GM12878 (cell line): ENCODE data around the gene UBC. TPM values are rescaled to one million over a fixed set of nuclear protein-coding genes. Genes with fewer than 3 reads are reported as not detected.

ENCODE experiments used
- ATAC-seq: fragments of 200-7000 bp; cut with Tn5 transposase; 3 replicates; pipeline ENCODE4 v1.9.1; 2020; ENCODE audit warnings: mild to moderate bottlenecking, moderate library complexity
- BruUV-seq: library from RNA; stranded (reverse); fragments of 400-500 nt; replicated peaks from 2 replicates; lab custom pipeline; 2021; lab: Mats Ljungman, UMichigan
- CTCF ChIA-PET: fragments of 300-600 bp; sonication (Branson Sonifier 250); formaldehyde crosslinking; extraction: SDS; loops from one replicate; lab custom pipeline; 2021; ENCODE audit warnings: inconsistent platforms; lab: Yijun Ruan, JAX
- POLR2A ChIA-PET: fragments of 350-600 bp; formaldehyde crosslinking; extraction: SDS; loops from one replicate; lab custom pipeline; 2021; ENCODE audit warnings: inconsistent platforms; lab: Charles Lee
- RAD21 ChIA-PET: fragments of 300-600 bp; sonication (Branson Sonifier 250); formaldehyde crosslinking; loops from one replicate; lab custom pipeline; 2023; ENCODE audit warnings: antibody characterized with exemption; ENCODE audit not compliant: unreplicated experiment; lab: Charles Lee
- SMC1A ChIA-PET: fragments of 300-600 bp; sonication (Branson Sonifier 250); formaldehyde crosslinking; loops from one replicate; lab custom pipeline; 2023; ENCODE audit not compliant: unreplicated experiment, uncharacterized antibody; lab: Charles Lee
- DNase-seq: peaks from one replicate; pipeline ENCODE4 v3.0.0-alpha.2; 2011; ENCODE audit warnings: low read depth, low spot score
- FAIRE-seq: peaks from 3 replicates; lab custom pipeline; 2011; peaks lifted over from hg19 to GRCh38; lab: Jason Lieb, UNC
- H2AFZ ChIP-seq: 2 replicates; pipeline ENCODE4 v1.6.0; 2011; ENCODE audit warnings: low read depth, low read length, control low read depth; ENCODE audit not compliant: control insufficient read depth
- H3K27ac ChIP-seq: 2 replicates; pipeline ENCODE4 v1.5.1; 2011; ENCODE audit warnings: control low read depth; ENCODE audit not compliant: control insufficient read depth, insufficient read depth
- H3K27me3 ChIP-seq, 2 experiments: replicated peaks in 1 of 2; 2 replicates each; pipeline versions ENCODE4 v1.6.0 to v1.6.1; 2011; ENCODE audit warnings: low read length in 1 of 2; ENCODE audit not compliant: control insufficient read depth in 2 of 2, insufficient read depth in 2 of 2
- H3K36me3 ChIP-seq, 2 experiments: 2 replicates each; pipeline ENCODE4 v1.5.1; 2011; ENCODE audit warnings: low read length in 1 of 2; ENCODE audit not compliant: control insufficient read depth in 2 of 2, insufficient read depth in 2 of 2
- H3K4me1 ChIP-seq: 2 replicates; pipeline ENCODE4 v1.6.1; 2011; ENCODE audit warnings: mild to moderate bottlenecking, low read length, moderate library complexity, mixed read lengths; ENCODE audit not compliant: control insufficient read depth, insufficient read depth
- H3K4me2 ChIP-seq: 2 replicates; pipeline ENCODE4 v1.6.0; 2011; ENCODE audit warnings: control low read depth; ENCODE audit not compliant: control insufficient read depth, insufficient read depth
- H3K4me3 ChIP-seq: fragments of 200-600 bp; sonication (generic); 2 replicates; pipeline ENCODE4 v1.5.1; 2016
- H3K79me2 ChIP-seq: 2 replicates; pipeline ENCODE4 v1.6.0; 2011; ENCODE audit warnings: low read length; ENCODE audit not compliant: control insufficient read depth, insufficient read depth
- H3K9ac ChIP-seq: 2 replicates; pipeline ENCODE4 v1.8.0; 2011; ENCODE audit warnings: low read length, control low read depth, mixed read lengths; ENCODE audit not compliant: control insufficient read depth, insufficient read depth
- H3K9me3 ChIP-seq: replicated peaks from 3 replicates; pipeline ENCODE4 v1.5.1; 2011; ENCODE audit warnings: mild to moderate bottlenecking, low read length; ENCODE audit not compliant: control insufficient read depth, insufficient read depth
- H4K20me1 ChIP-seq: 2 replicates; pipeline ENCODE4 v1.6.0; 2011; ENCODE audit not compliant: control insufficient read depth, insufficient read depth
- BHLHE40 ChIP-seq, 2 experiments: fragments of 450-650 bp in 1 of 2; IDR thresholded peaks; 2 replicates each; pipeline ENCODE4 v1.6.1; 2011 to 2017; ENCODE audit warnings: low read depth in 2 of 2, borderline replicate concordance in 1 of 2, improper control_type of control experiment in 1 of 2, low read length in 1 of 2, mild to moderate bottlenecking in 1 of 2
- CEBPB ChIP-seq, 2 experiments: fragments of 150-350 bp in 1 of 2; IDR thresholded peaks; 2 replicates each; pipeline ENCODE4 v1.6.1; 2012 to 2014; ENCODE audit warnings: low read depth in 2 of 2, low read length in 2 of 2, borderline replicate concordance in 1 of 2, inconsistent platforms in 1 of 2
- MXI1 ChIP-seq: fragments of 150-350 bp; IDR thresholded peaks from 2 replicates; pipeline ENCODE4 v1.6.1; 2011; ENCODE audit warnings: low read depth, mild to moderate bottlenecking, inconsistent platforms, low read length, improper control_type of control experiment
- WGBS: methylation state at CpG from one replicate; pipeline ENCODE4 v1.1.6; 2016; ENCODE audit warnings: low lambda C conversion rate; ENCODE audit not compliant: insufficient replicate concordance, insufficient coverage; ENCODE audit errors: missing lambda C conversion rate; 5-methylcytosine and 5-hydroxymethylcytosine counted together
- in situ Hi-C: fragments of 300-500 bp; cut with MboI; formaldehyde crosslinking; loops from 9 replicates; pipeline ENCODE4 v1.14.3; 2018; ENCODE audit warnings: mixed read lengths
- intact Hi-C: fragments of 100-400 bp; cut with micrococcal nuclease; formaldehyde crosslinking; loops from one replicate; pipeline ENCODE4 v1.14.2; 2022; ENCODE audit not compliant: unreplicated experiment
- polyA plus RNA-seq, 11 experiments: library from polyadenylated mRNA; depleted of rRNA in 4 of 11; unstranded in 6 of 11; stranded (reverse) in 5 of 11; fragments of >200 nt; fragmentation: Nextera tagmentation in 4 of 11; fragmentation: Illumina TruSeq in 1 of 11; extraction: Ambion mirVana in 4 of 11; extraction: Trizol in 1 of 11; gene quantifications; 1 replicate in 1 of 11; 2 replicates in 10 of 11; pipeline versions ENCODE4 v1.2.1 to v1.2.3, GENCODE V29; 2011 to 2016; ENCODE audit warnings: inconsistent platforms in 2 of 11, missing spikeins in 2 of 11, low read depth in 1 of 11
- total RNA-seq, 4 experiments: library from RNA; depleted of rRNA in 3 of 4; stranded (reverse); fragments of >200 nt in 3 of 4; fragmentation: Illumina TruSeq in 1 of 4; extraction: Trizol in 1 of 4; gene quantifications; 2 replicates each; pipeline versions ENCODE4 v1.2.1 to v1.2.3, GENCODE V29; 2013 to 2021
- TF ChIP-seq, protein P1 (sequence below): fragments of 450-650 bp; IDR thresholded peaks from 2 replicates; pipeline ENCODE4 v1.6.1; 2017; ENCODE audit warnings: antibody characterized with exemption, mild to moderate bottlenecking, moderate library complexity
- TF ChIP-seq, protein P2 (sequence below): fragments of 150-350 bp; IDR thresholded peaks from 2 replicates; pipeline ENCODE4 v1.6.1; 2014; ENCODE audit warnings: mild to moderate bottlenecking, low read depth, low read length
- TF ChIP-seq, protein P3 (sequence below): fragments of 450-650 bp; IDR thresholded peaks from 2 replicates; pipeline ENCODE4 v1.6.1; 2016; ENCODE audit warnings: mild to moderate bottlenecking

The UBC gene
- total and polyA plus RNA-seq, 10 of the 15 experiments (the other 5 are each of a cell fraction or from before 2014, with no cell fraction given), result 653 to 1,666 (median 874) TPM

DNA sequence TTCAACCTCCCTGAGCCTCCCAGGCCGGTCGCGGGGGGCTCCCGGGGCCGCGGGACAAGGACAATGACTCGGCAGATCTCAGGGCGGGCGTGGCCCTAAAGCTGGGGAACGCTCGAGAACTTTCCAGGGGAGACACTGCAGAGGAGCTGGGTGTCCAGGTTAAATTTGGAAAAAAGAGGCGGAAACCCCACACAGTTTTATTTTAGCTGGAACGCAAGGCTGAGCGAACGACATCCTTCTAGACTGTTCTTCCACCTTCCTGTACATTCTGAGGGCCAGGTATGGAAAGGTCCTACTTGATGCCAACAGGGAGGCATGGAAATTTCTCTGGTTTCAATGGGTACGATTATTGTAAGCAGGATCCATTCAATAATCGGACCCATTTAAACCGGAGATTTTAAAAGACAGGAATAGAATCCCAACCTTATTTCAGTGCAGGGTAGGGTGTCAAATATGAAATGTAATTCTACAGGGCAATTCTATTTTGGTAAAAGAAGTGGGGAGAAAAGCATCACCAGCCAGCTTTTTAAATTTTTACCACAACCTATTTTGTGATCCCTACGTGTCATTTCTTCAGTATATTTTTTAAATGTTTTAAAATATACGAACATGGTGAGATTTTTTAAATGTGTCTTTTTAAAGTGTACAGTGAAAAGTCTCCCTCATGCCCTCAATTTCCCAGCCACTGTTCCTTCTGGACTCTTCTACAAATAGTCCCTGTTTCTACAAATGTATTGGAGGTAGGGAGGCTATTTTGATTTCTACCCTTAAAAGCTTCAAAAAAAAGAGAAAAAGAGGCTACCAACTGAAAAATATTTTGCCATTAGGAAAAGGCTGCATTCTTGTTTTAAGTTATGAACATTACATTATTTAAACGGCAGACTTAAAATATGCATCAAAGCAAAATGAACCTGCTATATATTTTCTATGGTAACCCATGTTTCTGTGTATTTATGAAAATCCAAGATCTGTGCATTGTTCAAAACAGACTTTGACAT is 1.1 kb upstream of the UBC start:
- H3K79me2 ChIP-seq, result peaks cover 54% of the 10 kb centered on the region
- POLR2A ChIA-PET, result interaction anchor here (0.7 to 16.4 kb wide), 9 partner anchors 10 to 138 kb away, joined by 3 to 346 read pairs (median 32); partner anchors contain the start of gene BRI3BP
- peaks cover 16% of the 10 kb centered on the region for H4K20me1 ChIP-seq
- TSS peak; percentile 85 for BruUV-seq
- peaks cover 8 to 14% of the 10 kb centered on the region in 2 experiments for H3K36me3 ChIP-seq
- peak overlapping the region; percentile 89 for H3K4me2 ChIP-seq
- DNase-seq (no peak), ATAC-seq (peak; percentile 1), FAIRE-seq (no peak)
- peak overlapping the region; percentile 100 for H3K27ac ChIP-seq
- intact Hi-C loops (loop anchor here (2.0 to 10.0 kb wide), 3 partner anchors 77 to 791 kb away; partner anchors contain the start of genes BRI3BP and NCOR2), in situ Hi-C loops (loop anchor here (25.0 kb wide), 1 partner anchor 1478 kb away; the partner anchor contains the start of gene RILPL2)
- no peaks in the 10 kb centered on the region for H3K27me3 ChIP-seq
- TF ChIP-seq, protein P1, sequence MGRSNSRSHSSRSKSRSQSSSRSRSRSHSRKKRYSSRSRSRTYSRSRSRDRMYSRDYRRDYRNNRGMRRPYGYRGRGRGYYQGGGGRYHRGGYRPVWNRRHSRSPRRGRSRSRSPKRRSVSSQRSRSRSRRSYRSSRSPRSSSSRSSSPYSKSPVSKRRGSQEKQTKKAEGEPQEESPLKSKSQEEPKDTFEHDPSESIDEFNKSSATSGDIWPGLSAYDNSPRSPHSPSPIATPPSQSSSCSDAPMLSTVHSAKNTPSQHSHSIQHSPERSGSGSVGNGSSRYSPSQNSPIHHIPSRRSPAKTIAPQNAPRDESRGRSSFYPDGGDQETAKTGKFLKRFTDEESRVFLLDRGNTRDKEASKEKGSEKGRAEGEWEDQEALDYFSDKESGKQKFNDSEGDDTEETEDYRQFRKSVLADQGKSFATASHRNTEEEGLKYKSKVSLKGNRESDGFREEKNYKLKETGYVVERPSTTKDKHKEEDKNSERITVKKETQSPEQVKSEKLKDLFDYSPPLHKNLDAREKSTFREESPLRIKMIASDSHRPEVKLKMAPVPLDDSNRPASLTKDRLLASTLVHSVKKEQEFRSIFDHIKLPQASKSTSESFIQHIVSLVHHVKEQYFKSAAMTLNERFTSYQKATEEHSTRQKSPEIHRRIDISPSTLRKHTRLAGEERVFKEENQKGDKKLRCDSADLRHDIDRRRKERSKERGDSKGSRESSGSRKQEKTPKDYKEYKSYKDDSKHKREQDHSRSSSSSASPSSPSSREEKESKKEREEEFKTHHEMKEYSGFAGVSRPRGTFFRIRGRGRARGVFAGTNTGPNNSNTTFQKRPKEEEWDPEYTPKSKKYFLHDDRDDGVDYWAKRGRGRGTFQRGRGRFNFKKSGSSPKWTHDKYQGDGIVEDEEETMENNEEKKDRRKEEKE, result no peak
- no peak for TF ChIP-seq BHLHE40 (IDR thresholded peaks at IDR 0.05; ENCODE audit: borderline replicate concordance in 1 of 2, low read depth in 2 of 2, low read length in 1 of 2)
- TF ChIP-seq, protein P2, sequence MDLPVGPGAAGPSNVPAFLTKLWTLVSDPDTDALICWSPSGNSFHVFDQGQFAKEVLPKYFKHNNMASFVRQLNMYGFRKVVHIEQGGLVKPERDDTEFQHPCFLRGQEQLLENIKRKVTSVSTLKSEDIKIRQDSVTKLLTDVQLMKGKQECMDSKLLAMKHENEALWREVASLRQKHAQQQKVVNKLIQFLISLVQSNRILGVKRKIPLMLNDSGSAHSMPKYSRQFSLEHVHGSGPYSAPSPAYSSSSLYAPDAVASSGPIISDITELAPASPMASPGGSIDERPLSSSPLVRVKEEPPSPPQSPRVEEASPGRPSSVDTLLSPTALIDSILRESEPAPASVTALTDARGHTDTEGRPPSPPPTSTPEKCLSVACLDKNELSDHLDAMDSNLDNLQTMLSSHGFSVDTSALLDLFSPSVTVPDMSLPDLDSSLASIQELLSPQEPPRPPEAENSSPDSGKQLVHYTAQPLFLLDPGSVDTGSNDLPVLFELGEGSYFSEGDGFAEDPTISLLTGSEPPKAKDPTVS, result peak; percentile 99
- TF ChIP-seq, protein P3, sequence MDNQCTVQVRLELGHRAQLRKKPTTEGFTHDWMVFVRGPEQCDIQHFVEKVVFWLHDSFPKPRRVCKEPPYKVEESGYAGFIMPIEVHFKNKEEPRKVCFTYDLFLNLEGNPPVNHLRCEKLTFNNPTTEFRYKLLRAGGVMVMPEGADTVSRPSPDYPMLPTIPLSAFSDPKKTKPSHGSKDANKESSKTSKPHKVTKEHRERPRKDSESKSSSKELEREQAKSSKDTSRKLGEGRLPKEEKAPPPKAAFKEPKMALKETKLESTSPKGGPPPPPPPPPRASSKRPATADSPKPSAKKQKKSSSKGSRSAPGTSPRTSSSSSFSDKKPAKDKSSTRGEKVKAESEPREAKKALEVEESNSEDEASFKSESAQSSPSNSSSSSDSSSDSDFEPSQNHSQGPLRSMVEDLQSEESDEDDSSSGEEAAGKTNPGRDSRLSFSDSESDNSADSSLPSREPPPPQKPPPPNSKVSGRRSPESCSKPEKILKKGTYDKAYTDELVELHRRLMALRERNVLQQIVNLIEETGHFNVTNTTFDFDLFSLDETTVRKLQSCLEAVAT, result peak; percentile 77
- peak; percentile 15; the same call in 1 of the 2 replicates for TF ChIP-seq MXI1
- no peak for TF ChIP-seq CEBPB (IDR thresholded peaks at IDR 0.05; ENCODE audit: borderline replicate concordance in 1 of 2, low read depth in 2 of 2, low read length in 2 of 2)
- SMC1A ChIA-PET, result interaction anchor here (0.9 to 12.3 kb wide), 8 partner anchors 7 to 80 kb away, joined by 3 to 294 read pairs (median 4); no protein-coding TSS in a partner anchor
- 3% methylated on average over 21 of the region's 21 CpGs for WGBS
- peak overlapping the region; percentile 99 for H3K9ac ChIP-seq
- CTCF ChIA-PET, result interaction anchor here (1.2 to 21.3 kb wide), 4 partner anchors 10 to 142 kb away, joined by 3 to 523 read pairs (median 82); no protein-coding TSS in a partner anchor
- no peak overlapping the region for H2AFZ ChIP-seq
- RAD21 ChIA-PET, result interaction anchor here (5.1 to 12.1 kb wide), 4 partner anchors 10 to 140 kb away, joined by 35 to 246 read pairs (median 78); no protein-coding TSS in a partner anchor
- no peaks in the 10 kb centered on the region; the same call in 2 of the 3 replicates for H3K9me3 ChIP-seq
- peak overlapping the region; percentile 97 for H3K4me3 ChIP-seq
- H3K4me1 ChIP-seq, result peaks cover 23% of the 10 kb centered on the region
